Endothelial cell of umbilical vein (primary cell): ENCODE measurements around the gene ELOVL5. TPM values are rescaled to one million over a fixed set of nuclear protein-coding genes. Genes with fewer than 3 reads are reported as not detected.

Source experiments
- BruUV-seq: library from RNA; stranded (reverse); fragments of 400-500 nt; replicated peaks from 2 replicates; lab custom pipeline; 2021; lab: Mats Ljungman, UMichigan
- CTCF ChIA-PET: fragments of 300-600, 350-600 bp; sonication (Branson Sonifier 250); formaldehyde crosslinking; loops from one replicate; lab custom pipeline; 2021; ENCODE audit warnings: antibody characterized with exemption, inconsistent platforms; lab: Charles Lee
- POLR2A ChIA-PET: fragments of 300-600, 350-600 bp; sonication (Branson Sonifier 250); formaldehyde crosslinking; loops from one replicate; lab custom pipeline; 2021; ENCODE audit warnings: antibody characterized with exemption, inconsistent platforms; lab: Charles Lee
- DNase-seq: peaks from one replicate; pipeline ENCODE4 v3.0.0-alpha.2; 2011; ENCODE audit warnings: low read depth, low spot score
- FAIRE-seq: peaks from 2 replicates; lab custom pipeline; 2011; peaks lifted over from hg19 to GRCh38; lab: Jason Lieb, UNC
- H2AFZ ChIP-seq: 2 replicates; pipeline ENCODE4 v1.6.0; 2012; ENCODE audit warnings: low read depth, low read length, control low read depth, inconsistent platforms
- H3K27ac ChIP-seq: 2 replicates; pipeline ENCODE4 v1.5.1; 2011; ENCODE audit warnings: low read depth, mild to moderate bottlenecking, control low read depth, low read length, moderate library complexity; ENCODE audit not compliant: insufficient read depth
- H3K27me3 ChIP-seq, 2 experiments: 2 replicates each; pipeline versions ENCODE4 v1.6.0 to v1.6.1; 2011; ENCODE audit warnings: low read length in 2 of 2, mixed read lengths in 1 of 2; ENCODE audit not compliant: control insufficient read depth in 2 of 2, insufficient read depth in 2 of 2
- H3K36me3 ChIP-seq, 2 experiments: 2 replicates in 1 of 2; 3 replicates in 1 of 2; pipeline ENCODE4 v1.5.1; 2011; ENCODE audit warnings: low read length in 2 of 2, mild to moderate bottlenecking in 1 of 2, moderate library complexity in 1 of 2; ENCODE audit not compliant: control insufficient read depth in 2 of 2, insufficient read depth in 2 of 2; ENCODE audit errors: extremely low read depth in 1 of 2
- H3K4me1 ChIP-seq: 3 replicates; pipeline ENCODE4 v1.5.1; 2011; ENCODE audit warnings: mild to moderate bottlenecking, low read length; ENCODE audit not compliant: control insufficient read depth, insufficient read depth; ENCODE audit errors: extremely low read depth
- H3K4me2 ChIP-seq: 2 replicates; pipeline ENCODE4 v1.6.1; 2011; ENCODE audit warnings: low read length, control low read depth, mixed read lengths; ENCODE audit not compliant: insufficient read depth
- H3K4me3 ChIP-seq, 3 experiments: fragments of 200-600 bp in 1 of 3; sonication (generic), shearing (Covaris generic) in 1 of 3; replicated peaks in 1 of 3; 2 replicates each; pipeline ENCODE4 v1.5.1; 2011 to 2016; ENCODE audit warnings: control low read depth in 3 of 3, low read length in 3 of 3, mild to moderate bottlenecking in 2 of 3, inconsistent platforms in 1 of 3, low read depth in 1 of 3, moderate library complexity in 1 of 3; ENCODE audit not compliant: insufficient read depth in 1 of 3
- H3K79me2 ChIP-seq: 2 replicates; pipeline ENCODE4 v1.6.0; 2012; ENCODE audit warnings: low read length, inconsistent platforms; ENCODE audit not compliant: control insufficient read depth, insufficient read depth
- H3K9ac ChIP-seq: replicated peaks from 2 replicates; pipeline ENCODE3; 2011; ENCODE audit warnings: low read length, control low read depth; ENCODE audit not compliant: insufficient read depth; ENCODE audit errors: extremely low read depth
- H3K9me1 ChIP-seq: replicated peaks from 3 replicates; pipeline ENCODE4 v1.6.0; 2011; ENCODE audit warnings: mild to moderate bottlenecking, low read length; ENCODE audit not compliant: control insufficient read depth, insufficient read depth; ENCODE audit errors: extremely low read depth
- H3K9me3 ChIP-seq: replicated peaks from 2 replicates; pipeline ENCODE4 v1.5.1; 2012; ENCODE audit warnings: low read length, inconsistent platforms; ENCODE audit not compliant: control insufficient read depth, insufficient read depth
- H4K20me1 ChIP-seq: replicated peaks from 2 replicates; pipeline ENCODE3; 2011; ENCODE audit warnings: mild to moderate bottlenecking, low read length; ENCODE audit not compliant: control insufficient read depth, insufficient read depth; ENCODE audit errors: extremely low read depth
- EZH2 ChIP-seq: IDR thresholded peaks from 2 replicates; pipeline ENCODE4 v1.6.1; 2012; ENCODE audit warnings: borderline replicate concordance, low read depth, mild to moderate bottlenecking, moderate library complexity, low read length, inconsistent platforms; ENCODE audit not compliant: severe bottlenecking
- FOS ChIP-seq: IDR thresholded peaks from 2 replicates; pipeline ENCODE4 v1.6.1; 2011; ENCODE audit warnings: mild to moderate bottlenecking, low read length, moderate library complexity, borderline replicate concordance; ENCODE audit not compliant: insufficient read depth
- GATA2 ChIP-seq: IDR thresholded peaks from 2 replicates; pipeline ENCODE4 v1.7.0; 2011; ENCODE audit warnings: low read depth, mild to moderate bottlenecking, moderate library complexity, mixed read lengths, low read length; ENCODE audit not compliant: insufficient read length, insufficient read depth
- JUN ChIP-seq: IDR thresholded peaks from 2 replicates; pipeline ENCODE4 v1.6.1; 2011; ENCODE audit warnings: borderline replicate concordance, low read depth; ENCODE audit not compliant: insufficient read length, insufficient read depth
- MYC ChIP-seq: IDR thresholded peaks from one replicate; pipeline ENCODE4 v1.6.1; 2011; ENCODE audit warnings: mild to moderate bottlenecking, low read depth, low read length
- POLR2A ChIP-seq: IDR thresholded peaks from 2 replicates; pipeline ENCODE4 v1.6.1; 2012; ENCODE audit warnings: low read depth, mild to moderate bottlenecking, control low read depth, low read length
- dilution Hi-C: fragments of 300-500 bp; cut with MboI; formaldehyde crosslinking; loops from one replicate; pipeline ENCODE4 v1.15.0; 2019; ENCODE audit warnings: low sequenced_read_pairs; ENCODE audit not compliant: extremely low pct_ligation_motif_present
- intact Hi-C: fragments of 100-400 bp; cut with micrococcal nuclease; formaldehyde crosslinking; loops from one replicate; pipeline ENCODE4 v1.10.0; 2022
- polyA plus RNA-seq, 4 experiments: library from polyadenylated mRNA; depleted of rRNA in 3 of 4; stranded (reverse) in 3 of 4; unstranded in 1 of 4; fragments of >200 nt; gene quantifications; 2 replicates each; pipeline versions ENCODE4 v1.2.1 to v1.2.3, GENCODE V29; 2011 to 2012; ENCODE audit warnings: missing spikeins in 1 of 4
- total RNA-seq: library from RNA; stranded (reverse); gene quantifications from 2 replicates; pipeline ENCODE4 v1.2.3, GENCODE V29; 2021
- TF ChIP-seq, protein P1 (sequence below), 2 donors: IDR thresholded peaks; 1 replicate in 1 of 2; 2 replicates in 1 of 2; pipeline ENCODE4 v1.5.1; 2011; ENCODE audit warnings: low read length in 2 of 2, mild to moderate bottlenecking in 2 of 2, moderate library complexity in 2 of 2, control low read depth in 1 of 2, inconsistent platforms in 1 of 2, low read depth in 1 of 2; ENCODE audit not compliant: insufficient read depth in 1 of 2; ENCODE audit errors: extremely low read depth in 1 of 2
- TF ChIP-seq, protein P2 (sequence below): IDR thresholded peaks from 2 replicates; pipeline ENCODE4 v1.6.1; 2011; ENCODE audit not compliant: insufficient read depth, insufficient read length

Gene ELOVL5
- total and polyA plus RNA-seq, 2 donors (not counting 3 experiments of a cell fraction or from before 2014, with no cell fraction given) = 85.9 to 140 TPM

DNA sequence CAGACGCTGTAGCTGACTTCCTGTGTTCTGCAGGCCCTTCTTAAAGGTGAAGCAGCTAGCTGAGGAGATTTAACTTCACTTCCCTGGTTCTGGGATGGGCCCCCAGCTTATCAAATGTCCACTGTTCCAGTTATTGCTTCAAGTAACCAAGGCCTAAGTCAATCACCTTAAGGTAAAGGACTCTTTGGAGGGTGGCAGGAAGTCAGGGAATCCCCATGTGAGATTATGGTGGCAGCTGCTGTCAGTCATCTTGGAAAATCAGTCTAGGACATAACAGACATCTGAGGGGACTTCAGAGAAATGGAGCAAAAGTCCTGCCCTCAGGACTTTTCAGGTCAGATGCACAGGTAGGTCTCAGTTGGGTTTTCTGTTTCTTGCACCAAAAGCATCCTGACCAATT, 3.8 kb downstream of the ELOVL5 start:
- CTCF ChIA-PET = interaction anchor here (0.8 to 1.6 kb wide), 4 partner anchors 14 to 51 kb away, joined by 3 to 7 read pairs (median 4); no protein-coding TSS in a partner anchor
- Histone ChIP-seq H4K20me1 (peaks cover 10% of the 10 kb centered on the region), H2AFZ (no peak overlapping the region), H3K9ac (no peak overlapping the region), H3K4me2 (no peak overlapping the region), H3K79me2 (peaks cover 90% of the 10 kb centered on the region), H3K4me1 (peaks cover 12% of the 10 kb centered on the region), H3K4me3 (no peak overlapping the region), H3K9me3 (no peaks in the 10 kb centered on the region), H3K27me3 (no peaks in the 10 kb centered on the region), H3K36me3 (no peaks in the 10 kb centered on the region), H3K9me1 (no peaks in the 10 kb centered on the region), H3K27ac (no peak overlapping the region)
- BruUV-seq = no TSS peak
- dilution Hi-C loops = no loop called here
- TF ChIP-seq, protein P1, sequence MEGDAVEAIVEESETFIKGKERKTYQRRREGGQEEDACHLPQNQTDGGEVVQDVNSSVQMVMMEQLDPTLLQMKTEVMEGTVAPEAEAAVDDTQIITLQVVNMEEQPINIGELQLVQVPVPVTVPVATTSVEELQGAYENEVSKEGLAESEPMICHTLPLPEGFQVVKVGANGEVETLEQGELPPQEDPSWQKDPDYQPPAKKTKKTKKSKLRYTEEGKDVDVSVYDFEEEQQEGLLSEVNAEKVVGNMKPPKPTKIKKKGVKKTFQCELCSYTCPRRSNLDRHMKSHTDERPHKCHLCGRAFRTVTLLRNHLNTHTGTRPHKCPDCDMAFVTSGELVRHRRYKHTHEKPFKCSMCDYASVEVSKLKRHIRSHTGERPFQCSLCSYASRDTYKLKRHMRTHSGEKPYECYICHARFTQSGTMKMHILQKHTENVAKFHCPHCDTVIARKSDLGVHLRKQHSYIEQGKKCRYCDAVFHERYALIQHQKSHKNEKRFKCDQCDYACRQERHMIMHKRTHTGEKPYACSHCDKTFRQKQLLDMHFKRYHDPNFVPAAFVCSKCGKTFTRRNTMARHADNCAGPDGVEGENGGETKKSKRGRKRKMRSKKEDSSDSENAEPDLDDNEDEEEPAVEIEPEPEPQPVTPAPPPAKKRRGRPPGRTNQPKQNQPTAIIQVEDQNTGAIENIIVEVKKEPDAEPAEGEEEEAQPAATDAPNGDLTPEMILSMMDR (IDR thresholded peaks at IDR 0.05; ENCODE audit: extremely low read depth in 1 of 2, insufficient read depth in 1 of 2, low read depth in 1 of 2, low read length in 2 of 2) = no peak
- TF ChIP-seq GATA2 = no peak
- TF ChIP-seq MYC = no peak
- no peak for TF ChIP-seq FOS
- POLR2A ChIA-PET = no interaction called here
- intact Hi-C loops = loop anchor here (10.0 kb wide), 1 partner anchor 350 kb away; the partner anchor contains the start of gene GSTA4
- FAIRE-seq = no peak
- DNase-seq = no peak

DNA sequence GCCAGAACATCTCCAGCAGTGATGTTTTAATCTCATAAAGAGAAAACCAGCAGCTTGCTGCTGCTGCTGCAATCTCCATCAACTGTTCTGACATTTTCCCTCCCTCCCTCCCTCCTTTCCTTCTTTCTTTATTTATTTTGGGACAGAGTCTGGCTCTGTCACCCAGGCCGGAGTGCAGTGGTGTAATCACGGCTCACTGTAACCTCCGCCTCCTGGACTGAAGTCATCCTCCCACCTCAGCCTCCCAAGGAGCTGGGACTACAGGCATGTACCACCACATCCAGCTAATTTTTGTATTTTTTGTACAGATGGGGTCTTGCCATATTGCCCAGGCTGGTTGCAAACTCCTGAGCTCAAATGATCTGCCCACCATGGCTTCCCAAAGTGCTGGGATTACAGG, 5.7 kb downstream of the ELOVL5 start:
- dilution Hi-C loops = no loop called here
- H3K4me2 ChIP-seq = no peak overlapping the region
- H3K9me1 ChIP-seq = no peaks in the 10 kb centered on the region
- ChIA-PET POLR2A (no interaction called here), CTCF (interaction anchor here (0.6 to 1.2 kb wide), 2 partner anchors 75 to 347 kb away, joined by 3 read pairs; no protein-coding TSS in a partner anchor)
- TF ChIP-seq JUN (no peak), MYC (no peak), POLR2A (no peak), EZH2 (no peak), FOS (no peak)
- TF ChIP-seq, protein P2, sequence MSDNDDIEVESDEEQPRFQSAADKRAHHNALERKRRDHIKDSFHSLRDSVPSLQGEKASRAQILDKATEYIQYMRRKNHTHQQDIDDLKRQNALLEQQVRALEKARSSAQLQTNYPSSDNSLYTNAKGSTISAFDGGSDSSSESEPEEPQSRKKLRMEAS = no peak
- TF ChIP-seq, protein P1 (IDR thresholded peaks at IDR 0.05; ENCODE audit: extremely low read depth in 1 of 2, insufficient read depth in 1 of 2, low read depth in 1 of 2, low read length in 2 of 2) = no peak
- no peaks in the 10 kb centered on the region for H3K36me3 ChIP-seq
- intact Hi-C loops = loop anchor here (10.0 kb wide), 1 partner anchor 348 kb away; the partner anchor contains the start of gene GSTA4
- H4K20me1 ChIP-seq = peaks cover 15% of the 10 kb centered on the region
- H2AFZ ChIP-seq = no peak overlapping the region
- FAIRE-seq (no peak), DNase-seq (no peak)
- peaks cover 5% of the 10 kb centered on the region for H3K4me1 ChIP-seq
- no peak overlapping the region for H3K27ac ChIP-seq
- peaks cover 98% of the 10 kb centered on the region for H3K79me2 ChIP-seq
- H3K9me3 ChIP-seq = no peaks in the 10 kb centered on the region
- H3K9ac ChIP-seq = no peak overlapping the region
- no peak overlapping the region for H3K4me3 ChIP-seq
- no peaks in the 10 kb centered on the region for H3K27me3 ChIP-seq
- no TSS peak for BruUV-seq
